MCF 10A (cell line): ENCODE results near the gene TLR5. TPM values are rescaled to one million over a fixed set of nuclear protein-coding genes. Genes with fewer than 3 reads are reported as not detected.

Experiments used
- BruUV-seq: library from RNA; stranded (reverse); fragments of 400-500 nt; replicated peaks from 2 replicates; lab custom pipeline; 2021; lab: Mats Ljungman, UMichigan
- CTCF ChIA-PET: fragments of 300-600 bp; sonication (Branson Sonifier 250); formaldehyde crosslinking; extraction: SDS; loops from one replicate; lab custom pipeline; 2021; ENCODE audit warnings: antibody characterized with exemption, inconsistent platforms; lab: Yijun Ruan, JAX
- POLR2A ChIA-PET: fragments of 300-600, 350-650 bp; sonication (Branson Sonifier 250); formaldehyde crosslinking; extraction: SDS; loops from one replicate; lab custom pipeline; 2020; ENCODE audit warnings: antibody characterized with exemption, inconsistent platforms; lab: Yijun Ruan, JAX
- DNase-seq: peaks from one replicate; pipeline ENCODE4 v3.0.0-alpha.2; 2018; ENCODE audit not compliant: unreplicated experiment
- H3K27ac Mint-ChIP-seq: one replicate; pipeline ENCODE4 v1.8.0; 2022; ENCODE audit warnings: mild to moderate bottlenecking, low read depth, mixed read lengths; ENCODE audit not compliant: unreplicated experiment
- H3K27me3 Mint-ChIP-seq: one replicate; pipeline ENCODE4 v1.8.0; 2022; ENCODE audit warnings: mixed read lengths; ENCODE audit not compliant: insufficient read depth, unreplicated experiment
- H3K36me3 Mint-ChIP-seq: one replicate; pipeline ENCODE4 v1.8.0; 2022; ENCODE audit warnings: mild to moderate bottlenecking, moderate library complexity, mixed read lengths; ENCODE audit not compliant: insufficient read depth, unreplicated experiment
- H3K4me1 Mint-ChIP-seq: one replicate; pipeline ENCODE4 v1.8.0; 2022; ENCODE audit warnings: mixed read lengths; ENCODE audit not compliant: insufficient read depth, unreplicated experiment
- H3K4me3 Mint-ChIP-seq: one replicate; pipeline ENCODE4 v1.8.0; 2022; ENCODE audit warnings: mild to moderate bottlenecking, moderate library complexity, mixed read lengths; ENCODE audit not compliant: unreplicated experiment
- H3K9me3 Mint-ChIP-seq: one replicate; pipeline ENCODE4 v1.8.0; 2022; ENCODE audit warnings: mixed read lengths; ENCODE audit not compliant: unreplicated experiment
- CTCF ChIP-seq: fragments of 200-600 bp; IDR thresholded peaks from one replicate; pipeline ENCODE4 v1.8.0; 2022; ENCODE audit warnings: antibody characterized with exemption, mild to moderate bottlenecking; ENCODE audit not compliant: unreplicated experiment
- intact Hi-C: fragments of 100-400 bp; cut with micrococcal nuclease; formaldehyde crosslinking; loops from 2 replicates; pipeline ENCODE4 v1.14.1; 2022
- total RNA-seq: library from RNA; stranded (reverse); gene quantifications from 2 replicates; pipeline ENCODE4 v1.2.3, GENCODE V29; 2022

TLR5 gene
- total RNA-seq, 1 experiment from 2014 or later = 1.5 TPM

GRCh38 chr1:223097713-223098112 is 45.3 kb downstream of the TLR5 start:
- POLR2A ChIA-PET = interaction anchor here (0.6 to 1.2 kb wide), 3 partner anchors 16 to 531 kb away, joined by 3 read pairs; no protein-coding TSS in a partner anchor
- no peaks in the 10 kb centered on the region for H3K4me1 Mint-ChIP-seq
- H3K36me3 Mint-ChIP-seq = no peaks in the 10 kb centered on the region
- CTCF ChIA-PET = interaction anchor here (0.7 to 10.1 kb wide), 8 partner anchors 9 to 586 kb away, joined by 3 to 129 read pairs (median 10); no protein-coding TSS in a partner anchor
- DNase-seq = no peak
- H3K27me3 Mint-ChIP-seq = no peaks in the 10 kb centered on the region
- TF ChIP-seq CTCF = no peak
- no peak overlapping the region for H3K4me3 Mint-ChIP-seq
- BruUV-seq = no TSS peak
- H3K9me3 Mint-ChIP-seq = peaks cover 13% of the 10 kb centered on the region
- H3K27ac Mint-ChIP-seq = no peak overlapping the region
- intact Hi-C loops = no loop called here

- no peak overlapping the region for H3K27ac Mint-ChIP-seq
- intact Hi-C loops = no loop called here
- BruUV-seq = no TSS peak
- ChIA-PET POLR2A (no interaction called here), CTCF (interaction anchor here (0.7 to 4.3 kb wide), 4 partner anchors 11 to 303 kb away, joined by 3 to 37 read pairs (median 4); no protein-coding TSS in a partner anchor)
- peaks cover 13% of the 10 kb centered on the region for H3K9me3 Mint-ChIP-seq
- H3K36me3 Mint-ChIP-seq = no peaks in the 10 kb centered on the region
- DNase-seq = no peak
- H3K27me3 Mint-ChIP-seq = no peaks in the 10 kb centered on the region
- no peaks in the 10 kb centered on the region for H3K4me1 Mint-ChIP-seq
- no peak overlapping the region for H3K4me3 Mint-ChIP-seq
- no peak for TF ChIP-seq CTCF
These were observed 47.2 kb downstream of the TLR5 start for GRCh38 chr1:223095870-223096269.

- CTCF ChIA-PET = interaction anchor here (1.2 to 15.0 kb wide), 7 partner anchors 11 to 592 kb away, joined by 3 to 488 read pairs (median 26); no protein-coding TSS in a partner anchor
- TF ChIP-seq CTCF = no peak
- Mint-ChIP-seq H3K27me3 (peaks cover 32% of the 10 kb centered on the region), H3K4me3 (no peak overlapping the region), H3K27ac (no peak overlapping the region), H3K4me1 (no peaks in the 10 kb centered on the region), H3K36me3 (no peaks in the 10 kb centered on the region), H3K9me3 (no peaks in the 10 kb centered on the region)
- POLR2A ChIA-PET = no interaction called here
- no peak for DNase-seq
- intact Hi-C loops = loop anchor here (5.0 kb wide), 1 partner anchor 590 kb away; no protein-coding TSS in a partner anchor
- no TSS peak for BruUV-seq
These were observed 51.2 kb downstream of the TLR5 start for GRCh38 chr1:223091896-223092295.

- intact Hi-C loops = no loop called here
- ChIA-PET POLR2A (interaction anchor here (0.6 to 1.9 kb wide), 5 partner anchors 34 to 606 kb away, joined by 3 to 6 read pairs (median 5); partner anchors contain the start of gene BROX), CTCF (interaction anchor here (0.6 to 15.0 kb wide), 70 partner anchors 8 to 624 kb away, joined by 3 to 488 read pairs (median 7); partner anchors contain the start of genes FAM177B and TAF1A)
- no peaks in the 10 kb centered on the region for H3K36me3 Mint-ChIP-seq
- no peak for DNase-seq
- TF ChIP-seq CTCF = no peak
- no TSS peak for BruUV-seq
- H3K27me3 Mint-ChIP-seq = peaks cover 49% of the 10 kb centered on the region
- no peaks in the 10 kb centered on the region for H3K4me1 Mint-ChIP-seq
- H3K27ac Mint-ChIP-seq = no peak overlapping the region
- H3K9me3 Mint-ChIP-seq = no peaks in the 10 kb centered on the region
- no peak overlapping the region for H3K4me3 Mint-ChIP-seq
These were observed 53.8 kb downstream of the TLR5 start for GRCh38 chr1:223089250-223089649.
